ENCODE data around the gene GREB1.

GREB1 gene

DNA sequence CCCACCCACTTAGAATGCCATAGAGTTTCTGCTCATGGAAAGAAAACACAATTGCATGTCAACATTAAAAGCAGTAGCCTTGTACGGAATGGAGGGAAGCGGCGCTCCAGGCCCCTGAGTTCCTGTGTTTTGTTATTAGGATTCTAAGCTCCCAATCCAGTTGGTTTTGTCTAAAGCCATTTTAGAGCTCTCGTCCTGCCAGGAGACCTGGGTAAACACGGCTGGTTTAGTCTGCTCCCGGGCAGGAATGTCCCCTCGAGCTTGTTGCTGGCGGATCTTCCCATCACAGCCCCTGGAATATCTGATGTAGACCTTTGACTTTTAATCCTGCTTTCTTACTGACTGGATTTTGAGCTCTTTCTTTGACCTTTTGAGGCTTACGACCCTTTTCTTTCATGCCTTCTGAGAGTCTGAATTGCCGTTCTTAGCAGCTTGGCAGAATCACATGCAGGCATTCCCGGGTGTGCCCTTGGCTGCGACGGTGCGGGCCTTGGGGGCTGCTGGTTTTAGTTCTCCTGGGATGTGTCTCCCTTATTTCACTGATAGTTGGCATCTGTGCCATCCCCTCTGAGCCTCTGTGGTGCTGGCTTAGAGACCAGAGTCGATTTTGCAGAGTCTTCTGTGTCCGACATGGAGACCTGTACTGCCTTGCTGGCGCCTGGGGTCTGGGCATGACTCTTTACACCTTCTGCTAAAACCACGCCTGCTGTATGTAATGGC lies 25.4 kb downstream of the GREB1 start:
- DNase-seq (ENCODE audit: low read depth, low spot score) = no peak

DNA sequence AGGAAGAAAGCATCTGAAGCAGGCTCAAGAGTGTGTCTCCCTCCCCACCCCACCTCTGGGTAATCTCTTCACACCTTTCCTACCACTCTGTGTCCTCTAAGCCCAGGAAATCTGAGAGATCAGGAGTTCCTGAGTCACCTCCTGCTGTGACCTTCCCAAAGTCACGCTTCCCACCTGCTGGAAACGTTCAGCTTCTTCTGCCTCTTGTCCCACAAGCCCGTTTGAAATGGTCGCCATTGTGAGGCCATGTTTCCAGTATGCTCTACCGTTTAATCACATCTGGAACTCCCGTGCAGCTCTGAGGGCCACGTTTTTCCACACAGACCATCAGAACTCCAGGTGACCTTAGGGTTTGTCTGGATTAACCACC lies 25.9 kb downstream of the GREB1 start:
- no peak for DNase-seq (ENCODE audit: low read depth, low spot score)

GRCh38 chr2:11560806-11561205 lies 27.0 kb downstream of the GREB1 start:
- DNase-seq (ENCODE audit: low read depth, low spot score) = no peak

- DNase-seq (ENCODE audit: low read depth, low spot score) = no peak
These were observed 28.2 kb downstream of the GREB1 start for GRCh38 chr2:11562011-11562410.

DNA sequence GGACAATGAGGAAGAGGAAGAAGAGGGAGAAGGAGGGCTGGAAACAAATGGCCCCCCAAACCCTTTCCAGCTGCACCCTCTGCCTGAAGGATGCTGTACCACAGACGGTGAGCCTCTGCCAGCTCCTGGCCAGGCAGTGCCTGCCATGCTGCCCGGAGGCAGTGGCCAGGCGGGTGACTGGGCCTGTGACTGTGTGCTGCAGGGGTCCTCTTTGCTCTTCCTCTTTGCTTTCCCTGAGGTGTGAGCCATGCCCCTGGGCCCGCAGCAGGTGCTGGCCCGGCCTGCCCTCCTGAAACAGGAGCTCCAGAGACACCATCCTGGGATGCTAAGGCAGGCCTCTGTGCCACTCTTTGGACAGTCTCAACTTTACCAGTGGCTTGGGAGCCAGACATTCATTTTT lies 28.6 kb downstream of the GREB1 start:
- DNase-seq (ENCODE audit: low read depth, low spot score) = no peak

DNA sequence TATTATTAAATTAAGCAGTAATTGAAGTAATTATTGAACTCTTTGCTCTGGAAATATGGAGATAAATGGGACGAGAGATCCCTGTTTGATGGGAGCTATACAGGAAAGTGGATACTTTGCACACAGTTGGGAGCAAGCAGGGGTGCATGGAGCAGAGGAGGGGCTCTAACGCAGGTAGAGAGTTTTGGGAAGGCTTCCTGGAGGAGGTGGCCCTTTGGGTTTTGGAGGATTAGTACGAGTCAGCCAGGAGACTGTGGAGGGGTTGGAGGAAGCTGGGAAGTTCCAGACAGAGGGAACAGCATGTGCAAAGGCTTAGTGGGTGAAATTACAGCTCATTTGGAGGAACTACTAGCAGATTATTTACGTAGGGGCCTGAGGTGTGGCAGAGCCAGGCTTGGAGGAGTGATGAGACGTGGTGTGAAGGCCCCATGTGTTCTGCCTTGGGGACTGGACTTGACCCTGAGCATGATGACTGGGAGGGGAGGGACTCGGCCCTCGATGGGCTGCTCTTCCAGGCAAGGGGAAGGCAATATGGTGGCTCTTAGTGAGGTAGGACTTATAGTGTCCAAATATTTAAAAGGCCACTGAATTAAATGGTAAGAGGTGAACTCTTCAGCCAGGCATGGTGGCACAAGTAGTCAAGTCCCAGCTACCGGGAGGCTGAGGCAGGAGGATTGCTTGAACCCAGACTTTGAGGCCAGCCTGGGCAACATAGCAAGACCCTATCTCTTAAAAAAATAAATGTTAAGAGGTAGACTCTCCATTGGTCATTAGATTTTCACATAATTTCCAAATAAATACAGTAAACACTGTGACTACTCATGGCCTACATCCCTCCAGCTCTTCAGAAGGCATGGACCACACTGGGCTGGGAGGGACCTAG lies 30.2 kb downstream of the GREB1 start:
- DNase-seq (ENCODE audit: low read depth, low spot score) = no peak

DNA sequence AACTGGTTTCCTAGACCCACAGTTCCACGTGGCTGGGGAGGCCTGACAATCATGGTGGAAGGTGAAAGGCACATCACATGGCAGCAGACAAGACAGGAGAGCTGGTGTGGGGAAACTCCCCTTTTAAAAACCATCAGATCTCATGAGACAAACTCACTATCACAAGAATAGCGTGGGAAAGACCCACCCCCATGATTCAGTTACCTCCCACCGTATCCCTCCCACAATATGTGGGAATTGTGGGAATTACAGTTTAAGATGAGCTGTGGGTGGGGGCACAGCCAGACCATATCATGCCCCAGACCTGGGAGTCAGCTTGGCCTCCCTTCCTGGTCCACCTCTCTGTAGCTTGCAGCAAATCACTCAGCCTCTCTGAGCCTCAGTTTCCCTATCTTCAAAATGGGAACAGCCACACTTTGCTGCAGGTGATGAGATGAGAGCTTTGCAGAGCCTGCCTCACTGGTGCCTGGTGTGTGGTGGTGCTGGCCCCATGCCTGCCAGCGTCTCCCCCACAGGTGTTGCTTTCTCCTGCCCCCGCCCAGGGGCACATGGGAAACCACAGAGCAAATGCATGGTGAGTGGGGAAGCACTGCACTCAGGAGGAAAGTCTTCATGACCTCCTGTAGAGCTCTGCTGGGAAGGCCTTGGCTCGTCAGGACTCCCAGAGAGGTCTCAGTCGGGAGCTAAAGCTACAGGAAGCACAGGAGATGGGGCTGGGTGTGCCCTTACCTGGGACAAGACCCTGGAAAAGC lies 31.1 kb downstream of the GREB1 start:
- no peak for DNase-seq (ENCODE audit: low read depth, low spot score)

- DNase-seq (ENCODE audit: low read depth, low spot score) = no peak
These were observed 32.5 kb downstream of the GREB1 start for GRCh38 chr2:11566383-11566782.

GRCh38 chr2:11567631-11568031 lies 33.8 kb downstream of the GREB1 start:
- DNase-seq (ENCODE audit: low read depth, low spot score) = no peak

GRCh38 chr2:11568436-11568835 lies 34.6 kb downstream of the GREB1 start:
- no peak for DNase-seq (ENCODE audit: low read depth, low spot score)

GRCh38 chr2:11569636-11570035 lies 35.8 kb downstream of the GREB1 start:
- no peak for DNase-seq (ENCODE audit: low read depth, low spot score)

GRCh38 chr2:11571170-11571569 lies 37.3 kb downstream of the GREB1 start:
- DNase-seq (ENCODE audit: low read depth, low spot score) = no peak

DNA sequence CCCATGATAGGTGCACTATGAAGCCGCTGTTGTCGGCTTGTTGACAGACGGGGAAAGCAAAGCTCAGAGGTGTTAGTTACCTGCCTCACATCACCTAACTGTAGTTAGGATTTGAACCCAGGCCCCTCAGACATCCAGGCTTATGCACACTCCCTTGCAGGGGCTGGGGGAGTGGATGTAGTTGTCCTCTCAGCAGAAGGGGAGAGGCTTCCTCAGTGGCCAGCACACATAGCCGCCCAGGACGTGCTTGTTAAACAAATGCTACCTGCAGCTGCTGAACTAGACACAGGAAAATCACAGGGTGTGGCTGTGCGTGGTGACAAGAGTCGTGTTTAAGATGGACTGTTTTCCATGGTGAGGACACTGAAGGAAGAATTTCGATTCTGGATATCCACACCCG lies 39.2 kb downstream of the GREB1 start:
- DNase-seq (ENCODE audit: low read depth, low spot score) = no peak

DNA sequence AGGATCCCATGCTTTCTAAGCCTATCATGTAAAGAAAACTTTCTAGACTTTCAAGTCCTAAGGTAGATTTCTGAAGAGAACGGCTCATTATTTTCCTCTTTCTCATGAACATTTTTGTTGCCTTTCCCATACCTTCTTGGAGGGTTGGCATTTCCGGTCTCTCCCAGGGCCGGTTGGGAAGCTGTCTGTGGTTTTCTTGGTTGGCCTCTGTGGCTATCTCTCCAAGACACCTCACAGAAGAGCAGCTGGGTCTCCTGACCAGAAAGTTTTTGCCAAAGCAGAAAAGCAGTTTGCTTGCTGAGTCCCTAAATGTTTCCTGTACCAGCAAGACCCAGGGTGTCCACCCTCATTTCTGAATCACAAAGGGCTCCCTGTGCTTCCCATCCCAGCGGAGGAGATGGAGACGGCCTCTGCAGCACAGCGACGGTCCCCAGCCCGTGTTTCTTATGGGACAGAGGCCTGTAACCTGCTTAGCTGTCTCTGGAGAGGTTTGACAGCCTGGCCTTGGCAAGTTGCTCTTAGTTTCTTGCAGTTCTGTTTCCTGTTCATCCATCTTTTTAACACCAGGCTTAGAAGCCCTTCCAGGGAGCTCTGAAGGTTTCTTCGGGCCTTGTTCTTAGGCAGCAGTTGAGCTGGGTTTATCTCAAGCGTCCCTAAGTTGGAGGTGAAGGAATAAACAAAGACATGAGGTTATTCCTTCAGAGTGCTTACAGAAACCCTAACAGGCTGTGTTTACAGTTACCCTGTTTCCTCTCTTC lies 39.8 kb downstream of the GREB1 start:
- DNase-seq (ENCODE audit: low read depth, low spot score) = no peak

- DNase-seq (ENCODE audit: low read depth, low spot score) = no peak
These were observed 40.6 kb downstream of the GREB1 start for GRCh38 chr2:11574176-11575046.

DNA sequence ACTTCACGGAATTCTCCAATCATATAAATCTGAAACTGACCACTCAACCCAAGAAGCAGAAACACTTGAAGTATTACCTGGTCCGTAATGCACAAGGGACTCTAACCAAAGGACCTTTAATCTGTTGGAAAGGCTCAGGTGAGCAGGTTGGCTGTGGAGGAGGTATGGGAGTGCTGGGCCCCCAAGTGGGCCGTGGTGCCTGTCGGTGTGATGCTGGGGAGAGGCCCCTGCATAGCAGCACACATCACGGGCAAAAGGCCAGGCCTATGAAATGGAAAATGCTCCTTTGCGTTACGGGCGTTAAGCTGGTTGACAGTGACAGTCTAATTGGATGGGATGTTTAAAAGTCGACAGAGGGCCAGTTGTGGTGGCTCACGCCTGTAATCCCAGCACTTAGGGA lies 42.6 kb downstream of the GREB1 start:
- DNase-seq (ENCODE audit: low read depth, low spot score) = no peak

DNA sequence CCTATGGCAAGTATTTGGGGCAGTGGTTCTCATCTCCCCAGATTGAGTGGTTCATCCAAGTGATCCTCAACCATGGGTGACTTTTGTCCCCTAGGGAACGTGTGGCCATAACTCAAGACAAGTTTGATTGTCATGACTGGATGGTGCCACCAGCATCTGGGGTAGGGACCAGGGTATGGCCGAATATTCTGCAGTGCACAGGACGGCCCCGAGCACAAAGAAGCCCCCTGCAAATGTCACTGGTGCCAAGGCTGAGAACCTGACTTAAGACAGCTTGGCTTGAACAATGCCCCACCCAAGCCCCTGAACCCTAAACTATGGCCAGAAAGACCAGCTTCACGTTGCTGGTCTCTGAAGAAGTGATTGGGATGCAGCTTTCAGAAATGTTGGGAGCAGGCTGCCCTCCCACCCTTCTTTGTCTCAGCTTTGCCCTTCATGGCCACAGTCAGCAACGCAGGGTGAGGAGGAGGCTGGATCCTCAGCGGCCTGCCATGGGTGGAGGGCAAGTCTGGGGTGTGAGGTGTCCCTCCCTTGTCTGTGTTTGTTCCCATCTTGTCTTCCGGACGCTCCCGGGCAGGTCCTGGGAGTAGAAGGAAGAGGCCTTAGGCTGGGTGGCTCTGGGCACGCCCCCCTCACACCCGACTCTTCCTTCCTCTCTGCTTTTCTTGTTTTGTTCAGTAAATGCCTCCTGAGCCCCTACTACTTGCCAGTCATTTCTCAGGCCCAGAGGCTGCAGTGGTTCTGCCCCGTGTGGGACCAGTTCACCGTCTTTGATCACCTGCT lies 43.4 kb downstream of the GREB1 start:
- no peak for DNase-seq (ENCODE audit: low read depth, low spot score)

- DNase-seq (ENCODE audit: low read depth, low spot score) = no peak
These were observed 44.5 kb downstream of the GREB1 start for GRCh38 chr2:11578081-11578948.

Data from activated naive CD8-positive, alpha-beta T cell treated with anti-CD3 and anti-CD28 coated beads, Interleukin-2, amount 50 U/mL, for 16 hours (primary cell).